HEK293 (cell line): ENCODE measurements around the gene EML1.

ENCODE experiments used
- CTCF ChIA-PET: fragments of 350-600 bp; formaldehyde crosslinking; extraction: SDS; loops from one replicate; lab custom pipeline; 2021; ENCODE audit warnings: antibody characterized with exemption; lab: Yijun Ruan, JAX
- POLR2A ChIA-PET: fragments of 300-600 bp; formaldehyde crosslinking; extraction: SDS; loops from one replicate; lab custom pipeline; 2020; ENCODE audit warnings: antibody characterized with exemption, inconsistent platforms; lab: Yijun Ruan, JAX
- H3K27ac ChIP-seq: fragments of 200-500 bp; sonication (Bioruptor generic); 2 replicates; pipeline ENCODE4 v1.5.1; 2014; ENCODE audit warnings: low read depth, low read length, control low read depth, inconsistent platforms; ENCODE audit errors: extremely low read depth
- H3K36me3 ChIP-seq, 2 experiments: fragments of 200-500 bp in 1 of 2; sonication (Bioruptor generic) in 1 of 2; 1 replicate in 1 of 2; 2 replicates in 1 of 2; pipeline ENCODE4 v1.5.1; 2014 to 2017; ENCODE audit warnings: inconsistent platforms in 2 of 2, low read length in 2 of 2; ENCODE audit not compliant: control insufficient read depth in 2 of 2, insufficient read depth in 1 of 2
- H3K4me1 ChIP-seq: fragments of 200-500 bp; sonication (Bioruptor generic); 2 replicates; pipeline ENCODE4 v1.5.1; 2014; ENCODE audit warnings: mild to moderate bottlenecking, low read length, inconsistent platforms; ENCODE audit not compliant: control insufficient read depth, insufficient read depth
- H3K4me3 ChIP-seq: 2 replicates; pipeline ENCODE4 v1.5.1; 2011; ENCODE audit warnings: low read depth, mild to moderate bottlenecking, control low read depth, low read length, moderate library complexity
- H3K9me3 ChIP-seq: fragments of 200-500 bp; sonication (Bioruptor generic); 2 replicates; pipeline ENCODE4 v1.5.1; 2014; ENCODE audit warnings: low read depth, low read length, inconsistent platforms; ENCODE audit not compliant: control insufficient read depth, insufficient read depth
- SETDB1 ChIP-seq: IDR thresholded peaks from one replicate; pipeline ENCODE4 v1.6.1; 2017; ENCODE audit warnings: mild to moderate bottlenecking, low read length, moderate library complexity, mixed read lengths; ENCODE audit not compliant: insufficient read length
- TCF7L2 ChIP-seq: IDR thresholded peaks from 2 replicates; pipeline ENCODE4 v1.6.1; 2011; ENCODE audit warnings: low read depth, mild to moderate bottlenecking, inconsistent platforms, low read length, moderate library complexity, borderline replicate concordance
- ZBTB48 ChIP-seq: fragments of 450-650 bp; formaldehyde crosslinking; IDR thresholded peaks from 2 replicates; pipeline ENCODE4 v1.5.1; 2016; ENCODE audit warnings: missing biosample characterization, missing genetic modification characterization
- ZBTB6 ChIP-seq: fragments of 450-650 bp; formaldehyde crosslinking; IDR thresholded peaks from 2 replicates; pipeline ENCODE4 v1.5.1; 2017; ENCODE audit warnings: missing biosample characterization, missing genetic modification characterization
- ZBTB7A ChIP-seq: fragments of 450-650 bp; formaldehyde crosslinking; IDR thresholded peaks from 2 replicates; pipeline ENCODE4 v1.5.1; 2016; ENCODE audit warnings: low read depth, missing biosample characterization, missing genetic modification characterization
- ZNF121 ChIP-seq: fragments of 450-650 bp; formaldehyde crosslinking; IDR thresholded peaks from 2 replicates; pipeline ENCODE4 v1.5.1; 2016; ENCODE audit warnings: missing biosample characterization, missing genetic modification characterization
- ZNF146 ChIP-seq: fragments of 450-650 bp; formaldehyde crosslinking; IDR thresholded peaks from 2 replicates; pipeline ENCODE4 v1.5.1; 2016; ENCODE audit warnings: missing biosample characterization, missing genetic modification characterization
- ZNF16 ChIP-seq: fragments of 450-650 bp; formaldehyde crosslinking; IDR thresholded peaks from 2 replicates; pipeline ENCODE4 v1.5.1; 2016; ENCODE audit warnings: low read depth, missing biosample characterization, missing genetic modification characterization
- ZNF169 ChIP-seq: fragments of 450-650 bp; formaldehyde crosslinking; IDR thresholded peaks from 2 replicates; pipeline ENCODE4 v1.5.1; 2016; ENCODE audit warnings: missing biosample characterization, missing genetic modification characterization
- ZNF184 ChIP-seq: fragments of 450-650 bp; IDR thresholded peaks from 2 replicates; pipeline ENCODE4 v1.5.1; 2018; ENCODE audit warnings: missing biosample characterization, mild to moderate bottlenecking, missing genetic modification characterization
- ZNF2 ChIP-seq: fragments of 450-650 bp; formaldehyde crosslinking; IDR thresholded peaks from 2 replicates; pipeline ENCODE4 v1.5.1; 2016; ENCODE audit warnings: missing biosample characterization, missing genetic modification characterization
- ZNF354C ChIP-seq: fragments of 450-650 bp; formaldehyde crosslinking; IDR thresholded peaks from 2 replicates; pipeline ENCODE4 v1.5.1; 2016; ENCODE audit warnings: missing biosample characterization, missing genetic modification characterization, low read depth, borderline replicate concordance
- ZNF488 ChIP-seq: fragments of 450-650 bp; formaldehyde crosslinking; IDR thresholded peaks from 2 replicates; pipeline ENCODE4 v1.5.1; 2016; ENCODE audit warnings: missing biosample characterization, missing genetic modification characterization
- ZNF501 ChIP-seq: fragments of 450-650 bp; formaldehyde crosslinking; IDR thresholded peaks from 2 replicates; pipeline ENCODE4 v1.5.1; 2016; ENCODE audit warnings: missing biosample characterization, missing genetic modification characterization
- ZNF529 ChIP-seq: fragments of 450-650 bp; formaldehyde crosslinking; IDR thresholded peaks from 2 replicates; pipeline ENCODE4 v1.5.1; 2017; ENCODE audit warnings: missing genetic modification characterization, missing biosample characterization; ENCODE audit not compliant: insufficient replicate concordance
- ZNF560 ChIP-seq: fragments of 450-650 bp; formaldehyde crosslinking; IDR thresholded peaks from 2 replicates; pipeline ENCODE4 v1.5.1; 2017; ENCODE audit warnings: missing biosample characterization, missing genetic modification characterization, borderline replicate concordance
- ZNF580 ChIP-seq: fragments of 450-650 bp; formaldehyde crosslinking; IDR thresholded peaks from 2 replicates; pipeline ENCODE4 v1.5.1; 2016; ENCODE audit warnings: missing biosample characterization, missing genetic modification characterization
- ZNF660 ChIP-seq: fragments of 450-650 bp; IDR thresholded peaks from 2 replicates; pipeline ENCODE4 v1.5.1; 2018; ENCODE audit warnings: missing biosample characterization, mild to moderate bottlenecking, missing genetic modification characterization
- ZNF747 ChIP-seq: fragments of 450-650 bp; formaldehyde crosslinking; IDR thresholded peaks from 2 replicates; pipeline ENCODE4 v1.5.1; 2016; ENCODE audit warnings: missing biosample characterization, missing genetic modification characterization
- ZNF785 ChIP-seq: fragments of 450-650 bp; formaldehyde crosslinking; IDR thresholded peaks from 2 replicates; pipeline ENCODE4 v1.5.1; 2016; ENCODE audit warnings: missing biosample characterization, missing genetic modification characterization
- ZNF830 ChIP-seq: fragments of 450-650 bp; IDR thresholded peaks from 2 replicates; pipeline ENCODE4 v1.5.0; 2018; ENCODE audit warnings: missing biosample characterization, missing genetic modification characterization, low read depth, mild to moderate bottlenecking, moderate library complexity
- TF ChIP-seq, protein P1 (sequence below): fragments of 450-650 bp; formaldehyde crosslinking; conservative IDR thresholded peaks from 2 replicates; pipeline ENCODE4 v1.5.1; 2016; ENCODE audit warnings: low read depth, missing biosample characterization, missing genetic modification characterization
- TF ChIP-seq, protein P2 (sequence below): fragments of 450-650 bp; formaldehyde crosslinking; IDR thresholded peaks from 2 replicates; pipeline ENCODE4 v1.5.1; 2016; ENCODE audit warnings: missing biosample characterization, missing genetic modification characterization

EML1 gene

GRCh38 chr14:99821519-99822508, 28.6 kb downstream of the EML1 start (continued):
- TF ChIP-seq ZNF16 (tag by site-specific recombination): no peak
- TF ChIP-seq ZBTB7A (tag by site-specific recombination): no peak
- TF ChIP-seq SETDB1: no peak
- TF ChIP-seq, all 188 proteins: peak for 102

- TF ChIP-seq ZBTB48 (tag by site-specific recombination) (no peak), ZNF169 (tag by site-specific recombination) (no peak), ZNF660 (tag by site-specific recombination) (no peak), ZNF501 (tag by site-specific recombination) (no peak), ZNF830 (no peak), ZNF747 (no peak), SETDB1 (no peak), ZNF529 (tag by site-specific recombination) (no peak), ZNF785 (tag by site-specific recombination) (no peak), ZBTB6 (tag by site-specific recombination) (no peak), ZNF2 (tag by site-specific recombination) (no peak), TCF7L2 (no peak)
- TF ChIP-seq, all 188 proteins: peak for 0
- Histone ChIP-seq H3K4me3 (no peak overlapping the region), H3K9me3 (no peaks in the 10 kb centered on the region), H3K27ac (no peak overlapping the region), H3K36me3 (no peaks in the 10 kb centered on the region), H3K4me1 (peaks cover 22% of the 10 kb centered on the region)
- ChIA-PET POLR2A (interaction anchor here (1.0 to 1.6 kb wide), 3 partner anchors 16 to 92 kb away, joined by 3 to 9 read pairs (median 4); no protein-coding TSS in a partner anchor), CTCF (interaction anchor here (0.9 kb wide), 1 partner anchor 15 kb away, joined by 4 read pairs; no protein-coding TSS in a partner anchor)
Observed at GRCh38 chr14:99822800-99823455, 29.7 kb downstream of the EML1 start.

DNA sequence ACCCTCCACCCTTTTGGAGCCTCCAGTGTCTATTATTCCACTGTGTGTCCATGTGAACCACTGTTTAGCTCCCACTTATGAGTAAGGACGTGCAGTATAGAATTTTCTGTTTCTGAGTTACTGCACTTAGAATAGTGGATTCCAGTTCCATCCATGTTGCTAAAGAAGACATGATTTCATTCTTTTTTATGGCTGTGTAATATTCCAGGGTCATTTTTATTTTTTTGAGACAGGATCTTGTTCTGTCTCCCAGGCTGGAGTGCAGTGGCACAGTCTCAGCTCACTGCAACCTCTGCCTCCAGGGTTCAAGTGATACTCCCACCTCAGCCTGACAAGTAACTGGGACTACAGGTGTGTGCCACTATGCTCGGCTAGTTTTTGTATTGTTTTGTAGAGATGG, 31.6 kb downstream of the EML1 start:
- no peak overlapping the region for H3K27ac ChIP-seq
- ChIA-PET POLR2A (no interaction called here), CTCF (interaction anchor here (1.2 to 1.4 kb wide), 2 partner anchors 61 to 75 kb away, joined by 3 to 4 read pairs; no protein-coding TSS in a partner anchor)
- no peak overlapping the region for H3K4me3 ChIP-seq
- H3K9me3 ChIP-seq: no peaks in the 10 kb centered on the region
- H3K4me1 ChIP-seq: peaks cover 22% of the 10 kb centered on the region
- H3K36me3 ChIP-seq: no peaks in the 10 kb centered on the region
- TF ChIP-seq ZNF354C (tag by site-specific recombination) (no peak), ZNF580 (peak; percentile 62; the same call in 1 of the 2 replicates), ZNF184 (tag by site-specific recombination) (no peak), ZNF146 (peak; percentile 96), ZNF560 (tag by site-specific recombination) (no peak), ZNF121 (peak; percentile 83), ZNF488 (no peak)
- TF ChIP-seq, protein P1, sequence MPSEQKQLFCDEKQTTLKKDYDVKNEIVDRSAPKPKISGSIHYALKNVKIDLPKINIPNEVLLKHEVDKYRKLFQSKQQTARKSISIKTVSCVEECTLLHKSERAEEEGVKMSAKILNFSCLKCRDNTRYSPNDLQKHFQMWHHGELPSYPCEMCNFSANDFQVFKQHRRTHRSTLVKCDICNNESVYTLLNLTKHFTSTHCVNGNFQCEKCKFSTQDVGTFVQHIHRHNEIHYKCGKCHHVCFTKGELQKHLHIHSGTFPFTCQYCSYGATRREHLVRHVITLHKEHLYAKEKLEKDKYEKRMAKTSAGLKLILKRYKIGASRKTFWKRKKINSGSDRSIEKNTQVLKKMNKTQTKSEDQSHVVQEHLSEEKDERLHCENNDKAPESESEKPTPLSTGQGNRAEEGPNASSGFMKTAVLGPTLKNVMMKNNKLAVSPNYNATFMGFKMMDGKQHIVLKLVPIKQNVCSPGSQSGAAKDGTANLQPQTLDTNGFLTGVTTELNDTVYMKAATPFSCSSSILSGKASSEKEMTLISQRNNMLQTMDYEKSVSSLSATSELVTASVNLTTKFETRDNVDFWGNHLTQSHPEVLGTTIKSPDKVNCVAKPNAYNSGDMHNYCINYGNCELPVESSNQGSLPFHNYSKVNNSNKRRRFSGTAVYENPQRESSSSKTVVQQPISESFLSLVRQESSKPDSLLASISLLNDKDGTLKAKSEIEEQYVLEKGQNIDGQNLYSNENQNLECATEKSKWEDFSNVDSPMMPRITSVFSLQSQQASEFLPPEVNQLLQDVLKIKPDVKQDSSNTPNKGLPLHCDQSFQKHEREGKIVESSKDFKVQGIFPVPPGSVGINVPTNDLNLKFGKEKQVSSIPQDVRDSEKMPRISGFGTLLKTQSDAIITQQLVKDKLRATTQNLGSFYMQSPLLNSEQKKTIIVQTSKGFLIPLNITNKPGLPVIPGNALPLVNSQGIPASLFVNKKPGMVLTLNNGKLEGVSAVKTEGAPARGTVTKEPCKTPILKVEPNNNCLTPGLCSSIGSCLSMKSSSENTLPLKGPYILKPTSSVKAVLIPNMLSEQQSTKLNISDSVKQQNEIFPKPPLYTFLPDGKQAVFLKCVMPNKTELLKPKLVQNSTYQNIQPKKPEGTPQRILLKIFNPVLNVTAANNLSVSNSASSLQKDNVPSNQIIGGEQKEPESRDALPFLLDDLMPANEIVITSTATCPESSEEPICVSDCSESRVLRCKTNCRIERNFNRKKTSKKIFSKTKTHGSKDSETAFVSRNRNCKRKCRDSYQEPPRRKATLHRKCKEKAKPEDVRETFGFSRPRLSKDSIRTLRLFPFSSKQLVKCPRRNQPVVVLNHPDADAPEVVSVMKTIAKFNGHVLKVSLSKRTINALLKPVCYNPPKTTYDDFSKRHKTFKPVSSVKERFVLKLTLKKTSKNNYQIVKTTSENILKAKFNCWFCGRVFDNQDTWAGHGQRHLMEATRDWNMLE (tag by site-specific recombination): no peak
- TF ChIP-seq, protein P2, sequence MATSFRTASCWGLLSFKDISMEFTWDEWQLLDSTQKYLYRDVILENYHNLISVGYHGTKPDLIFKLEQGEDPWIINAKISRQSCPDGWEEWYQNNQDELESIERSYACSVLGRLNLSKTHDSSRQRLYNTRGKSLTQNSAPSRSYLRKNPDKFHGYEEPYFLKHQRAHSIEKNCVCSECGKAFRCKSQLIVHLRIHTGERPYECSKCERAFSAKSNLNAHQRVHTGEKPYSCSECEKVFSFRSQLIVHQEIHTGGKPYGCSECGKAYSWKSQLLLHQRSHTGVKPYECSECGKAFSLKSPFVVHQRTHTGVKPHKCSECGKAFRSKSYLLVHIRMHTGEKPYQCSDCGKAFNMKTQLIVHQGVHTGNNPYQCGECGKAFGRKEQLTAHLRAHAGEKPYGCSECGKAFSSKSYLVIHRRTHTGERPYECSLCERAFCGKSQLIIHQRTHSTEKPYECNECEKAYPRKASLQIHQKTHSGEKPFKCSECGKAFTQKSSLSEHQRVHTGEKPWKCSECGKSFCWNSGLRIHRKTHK (tag by site-specific recombination): no peak
